Left renal pelvis (tissue), 4 donors: ENCODE results near the gene EFHC2. TPM values are rescaled to one million over a fixed set of nuclear protein-coding genes. Genes with fewer than 3 reads are reported as not detected.

Experiments
- DNase-seq, 4 donors: peaks; one replicate each; pipeline ENCODE4 v3.0.0-alpha.2; 2013; ENCODE audit warnings: low read depth in 4 of 4, low spot score in 3 of 4
- polyA plus RNA-seq, 4 donors: library from polyadenylated mRNA; unstranded; fragments of 120-200 nt; gene quantifications; one replicate each; pipeline ENCODE4 v1.2.1, GENCODE V29; 2013; ENCODE audit not compliant: insufficient read length in 4 of 4

EFHC2 gene, protein sequence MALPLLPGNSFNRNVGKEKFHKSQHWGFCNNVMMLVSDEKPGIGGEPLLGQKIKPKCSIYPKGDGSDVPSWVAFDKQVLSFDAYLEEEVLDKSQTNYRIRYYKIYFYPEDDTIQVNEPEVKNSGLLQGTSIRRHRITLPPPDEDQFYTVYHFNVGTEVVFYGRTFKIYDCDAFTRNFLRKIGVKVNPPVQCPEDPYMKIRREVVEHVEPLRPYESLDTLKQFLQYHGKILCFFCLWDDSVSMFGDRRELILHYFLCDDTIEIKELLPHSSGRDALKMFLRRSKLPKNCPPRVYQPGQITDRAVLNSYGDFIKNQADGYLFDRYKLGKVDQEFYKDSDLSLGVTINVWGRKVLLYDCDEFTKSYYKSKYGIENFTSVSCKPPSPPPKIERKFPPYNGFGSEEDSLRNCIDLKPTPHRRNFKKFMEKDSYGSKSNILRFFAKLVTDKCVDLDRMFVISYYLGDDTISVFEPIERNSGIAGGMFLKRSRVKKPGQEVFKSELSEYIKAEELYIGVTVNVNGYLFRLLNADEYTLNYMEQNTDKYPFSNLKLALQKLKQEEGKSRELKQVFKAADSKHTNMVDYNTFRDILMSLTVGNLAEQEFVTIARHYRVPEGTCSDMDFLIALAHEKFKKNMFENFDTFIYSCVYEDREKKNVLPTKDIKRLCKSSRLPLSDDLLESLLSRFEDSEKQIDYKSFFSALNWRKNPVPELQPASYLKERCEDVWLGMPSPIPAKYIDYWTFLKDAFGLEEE
- 10 to 100 TPM in 1 of 4 donors, 1 to 10 TPM in 2, under 1 TPM in 1; 0.68 to 10.1 (median 8.8) TPM for polyA plus RNA-seq

DNA sequence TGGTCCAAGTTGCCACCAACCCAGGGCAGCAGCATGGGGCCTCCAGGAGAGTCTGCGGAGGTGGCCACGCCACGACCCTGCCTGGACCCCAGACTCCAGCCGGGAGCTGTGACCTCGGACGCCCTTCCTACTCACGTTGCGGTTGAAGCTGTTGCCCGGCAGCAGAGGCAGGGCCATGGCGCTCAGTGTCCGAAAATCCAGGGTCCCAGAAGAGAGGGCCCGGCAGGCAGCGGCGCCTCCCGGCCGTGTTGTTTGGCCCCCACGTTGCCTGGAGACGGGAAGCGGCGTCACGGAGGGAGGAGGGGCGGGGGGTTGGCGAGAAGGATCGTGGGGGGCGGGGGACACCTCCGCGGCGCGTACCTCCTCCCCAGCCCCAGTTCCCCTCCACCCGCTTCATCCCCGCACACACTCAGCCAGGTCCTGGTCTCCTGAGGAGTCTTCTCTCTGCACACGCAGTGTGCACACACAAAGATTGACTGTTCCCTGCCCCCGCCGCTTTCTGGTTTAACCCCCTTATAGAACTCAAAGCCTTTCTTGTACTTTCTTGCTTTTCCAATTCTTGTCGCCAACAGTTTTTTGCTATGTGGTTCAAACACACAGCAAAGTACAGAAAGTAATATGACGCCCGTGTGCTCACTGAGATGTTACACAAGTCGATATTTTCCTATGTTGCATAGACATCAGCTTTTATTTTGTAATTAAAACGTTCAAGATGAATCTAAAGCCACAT, at the start of gene EFHC2:
Gene EFHC2 (minus strand): TSS at position 261 of the 730 bp plus-strand sequence. CDS start 84 bp downstream, at position 177.
- DNase-seq: no peak

DNA sequence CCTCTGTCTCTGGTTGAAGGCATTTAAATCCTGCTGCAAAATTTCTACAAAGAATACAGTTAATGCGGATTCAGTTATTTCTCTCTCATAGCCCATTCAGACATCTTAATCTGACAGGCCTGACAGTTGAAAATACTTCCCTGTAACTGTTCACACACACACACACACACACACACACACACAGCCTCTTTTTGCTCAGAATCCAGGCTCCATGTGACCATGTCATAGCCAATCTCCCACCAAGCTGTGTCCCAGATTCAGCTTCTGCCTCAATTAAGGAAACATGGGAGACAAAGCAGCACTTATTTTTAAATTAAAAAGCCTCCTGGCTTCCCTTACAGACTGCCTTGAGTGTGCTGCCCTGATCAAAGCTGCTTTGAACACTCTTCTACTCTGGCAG, 49.3 kb upstream of the EFHC2 start:
- DNase-seq: no peak

DNA sequence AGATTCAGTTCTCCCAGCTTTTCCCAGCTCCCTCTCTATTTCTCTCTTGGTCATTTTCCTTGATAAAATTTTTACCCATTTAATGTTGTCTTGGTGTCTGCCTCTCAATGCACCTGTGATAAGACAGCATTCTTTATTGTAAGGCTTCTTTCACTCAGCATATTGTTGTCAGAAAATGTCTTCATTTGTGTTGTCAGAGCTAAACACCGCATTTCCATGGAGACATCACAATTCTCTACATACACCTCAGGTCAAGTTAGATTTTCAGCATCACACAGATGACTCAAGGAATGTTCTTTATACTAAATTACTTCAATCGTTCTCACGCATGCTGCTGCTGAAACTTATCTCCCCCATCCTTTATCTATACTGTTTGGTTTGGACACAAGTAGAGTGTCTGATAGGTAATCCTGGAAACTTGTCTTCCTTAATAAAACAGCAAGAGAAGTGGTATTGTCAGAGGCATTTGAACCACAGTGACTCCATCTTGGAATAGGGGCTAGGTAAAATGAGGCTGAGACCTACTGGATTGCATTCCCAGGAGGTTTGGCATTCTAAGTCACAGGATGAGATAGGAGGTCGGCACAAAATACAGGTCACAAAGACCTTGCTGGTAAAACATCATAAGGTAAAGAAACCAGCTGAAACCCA, 41.3 kb upstream of the EFHC2 start:
- no peak for DNase-seq

DNA sequence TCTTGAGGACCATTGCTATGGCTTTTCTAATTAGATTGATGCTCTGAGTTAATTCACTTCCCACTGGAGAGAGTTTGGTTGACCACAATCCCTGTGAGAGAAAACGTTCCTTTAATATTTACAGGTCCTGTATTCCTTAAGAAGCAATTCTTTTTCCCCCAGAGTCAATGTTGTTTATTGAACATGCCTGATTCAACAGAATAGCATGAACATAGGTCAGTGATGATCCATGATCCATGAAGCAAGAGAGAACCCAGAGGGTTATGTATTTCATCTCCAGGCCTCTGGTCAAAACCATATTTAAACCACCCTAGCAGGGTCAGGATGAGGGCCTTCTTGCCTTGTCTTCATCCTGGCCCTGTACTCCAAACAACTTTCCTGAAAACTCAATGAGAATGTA, 39.4 kb upstream of the EFHC2 start:
- no peak for DNase-seq

DNA sequence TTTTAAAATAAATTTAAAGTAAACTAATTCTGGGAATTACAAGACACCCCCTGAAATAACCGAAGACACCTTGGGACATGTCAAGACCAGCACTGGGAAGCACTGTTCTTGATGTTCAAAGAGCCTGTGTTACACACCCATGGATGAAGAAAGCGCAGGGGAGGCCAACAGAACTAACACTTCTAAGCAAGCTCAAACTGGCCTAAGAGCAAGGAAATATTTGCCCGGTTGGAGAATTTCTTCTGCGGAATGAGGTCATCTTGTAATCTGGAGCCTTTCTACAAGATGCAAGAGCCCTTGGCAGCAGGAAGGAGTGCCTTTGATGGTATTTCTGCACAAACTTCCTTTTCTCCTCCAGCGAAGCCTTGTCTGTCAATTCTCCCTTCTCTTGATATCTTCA, 9.3 kb upstream of the EFHC2 start:
- no peak for DNase-seq

DNA sequence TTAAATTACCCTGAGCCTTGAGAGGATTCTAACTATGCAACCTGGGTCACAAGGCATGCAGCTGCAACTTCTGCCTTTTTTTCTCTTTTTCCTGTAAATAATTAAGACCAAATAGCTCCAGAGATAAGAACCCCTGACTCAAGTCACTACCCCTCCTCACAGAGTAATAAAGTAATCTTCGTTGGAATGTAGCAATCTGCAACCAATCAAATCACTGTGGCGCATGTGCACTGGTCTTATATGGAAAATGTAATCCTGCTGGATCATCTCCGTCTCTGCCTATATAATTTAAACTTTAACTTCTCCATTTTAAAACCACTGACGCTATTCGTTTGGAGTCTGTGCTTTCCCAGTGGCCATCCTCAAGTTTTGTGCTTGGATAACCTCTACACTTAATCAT, 6.1 kb upstream of the EFHC2 start:
- DNase-seq: peak in 1 of 4 donors; percentile 21

DNA sequence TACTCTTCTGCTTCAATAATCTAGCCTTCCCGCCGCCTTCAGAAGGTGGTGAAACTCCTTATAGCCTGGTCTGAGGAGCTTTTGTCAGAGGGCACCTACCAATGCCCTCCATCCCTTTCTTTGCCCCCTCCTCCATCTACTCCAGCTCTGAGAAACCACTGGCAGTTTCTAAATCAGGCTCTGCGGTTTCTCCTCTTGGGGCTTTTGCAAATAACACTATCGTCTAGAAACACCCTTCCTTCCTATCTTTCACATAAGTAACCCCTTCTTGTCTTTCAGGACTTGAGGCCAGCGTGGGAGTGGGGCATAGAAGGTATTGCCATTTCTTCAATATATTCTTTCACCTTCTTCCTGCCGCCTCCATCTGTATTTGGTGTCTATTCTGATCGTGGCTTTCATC, 1.2 kb upstream of the EFHC2 start:
- no peak for DNase-seq

DNA sequence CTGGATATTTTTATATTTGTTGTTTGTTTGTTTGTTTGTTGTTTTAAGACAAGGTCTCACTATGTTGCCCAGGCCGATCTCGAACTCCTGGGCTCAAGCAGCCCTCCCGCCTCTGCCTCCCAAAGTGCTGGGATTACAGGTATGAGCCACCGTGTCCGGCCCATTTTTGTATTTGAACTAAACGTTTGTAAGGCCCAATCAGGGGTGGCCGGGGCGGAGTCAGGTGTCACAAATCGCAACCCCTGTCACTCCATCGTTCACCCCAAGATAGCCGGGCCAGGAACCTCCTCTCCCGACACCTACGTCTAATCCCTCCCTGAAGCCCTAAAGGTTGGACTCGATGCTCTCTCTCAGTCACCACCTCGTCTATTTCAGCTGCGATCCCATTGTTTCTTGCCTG, 722 bp upstream of the EFHC2 start:
- no peak for DNase-seq

DNA sequence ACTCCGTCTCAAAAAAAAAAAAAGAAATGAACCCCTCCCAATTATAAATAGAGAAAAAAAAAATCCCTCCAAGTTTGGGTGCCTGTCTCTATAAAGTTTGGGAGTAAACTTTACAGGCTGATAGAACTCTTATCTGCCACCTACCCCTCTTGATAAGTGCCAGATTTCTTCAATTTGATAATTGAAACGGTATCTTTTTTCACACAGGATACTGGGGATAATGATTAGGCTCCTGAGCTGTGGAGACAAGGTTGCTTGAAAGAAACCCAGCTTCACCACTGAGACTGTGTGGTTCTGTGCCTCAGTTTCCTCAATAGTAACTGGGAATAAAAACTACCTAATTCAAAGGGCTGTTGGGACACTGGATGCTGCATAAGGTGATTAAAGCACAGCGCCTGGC, 606 bp downstream of the EFHC2 start:
- DNase-seq: no peak

DNA sequence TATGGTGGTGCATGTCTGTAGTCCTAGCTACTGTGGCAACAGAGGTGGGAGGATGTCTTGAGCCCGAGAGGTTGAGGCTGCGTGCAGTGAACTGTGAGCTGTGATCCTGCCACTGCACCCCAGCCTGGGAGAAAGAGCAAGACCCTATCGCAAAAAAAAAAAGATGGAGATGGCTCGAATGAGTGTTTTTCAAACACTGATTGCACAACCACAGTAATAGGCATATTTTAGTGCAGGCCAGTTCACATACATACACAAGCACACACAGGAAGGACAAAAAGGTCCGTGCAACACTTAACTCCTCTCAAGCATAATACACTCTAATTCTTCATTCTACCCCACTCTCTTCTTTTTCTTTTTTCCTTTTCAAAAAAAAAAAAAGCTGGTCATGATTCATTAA, 5.1 kb downstream of the EFHC2 start:
- no peak for DNase-seq

DNA sequence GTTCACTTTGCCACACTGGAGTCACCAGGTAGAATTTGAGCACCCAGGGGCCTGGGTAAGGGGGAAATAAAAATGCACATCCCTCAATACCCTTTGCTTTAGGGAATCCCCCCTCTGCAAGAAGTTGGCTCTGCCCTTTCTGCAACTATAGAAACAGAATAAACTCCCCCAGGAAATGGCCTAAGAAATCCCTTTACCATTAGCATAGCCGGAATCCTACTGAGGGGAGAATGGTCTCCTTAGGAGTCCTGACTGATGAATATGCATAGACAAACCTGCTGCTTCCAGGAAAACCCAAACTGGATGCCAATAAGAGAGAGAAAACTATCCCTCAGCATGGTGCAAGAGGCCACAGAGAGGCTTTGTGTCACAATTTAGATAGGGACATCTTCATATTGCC, 11.0 kb downstream of the EFHC2 start:
- DNase-seq: no peak

DNA sequence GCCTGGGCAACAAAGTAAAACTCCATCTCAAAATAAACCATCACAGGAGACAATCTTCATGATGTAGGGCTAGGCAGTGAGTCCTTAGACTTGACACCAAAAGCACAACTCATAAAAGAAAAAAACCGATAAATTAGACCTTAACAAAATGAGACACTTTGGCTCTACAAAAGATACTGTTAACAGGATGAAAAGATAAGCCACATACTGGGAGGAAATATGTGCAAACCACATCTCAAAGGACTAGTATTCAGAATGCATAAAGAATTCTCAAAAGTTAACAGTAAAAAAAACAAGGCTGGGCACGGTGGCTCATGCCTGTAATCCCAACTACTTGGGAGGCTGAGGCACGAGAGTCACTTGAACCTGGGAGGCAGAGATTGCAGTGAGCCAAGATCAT, 13.2 kb downstream of the EFHC2 start:
- DNase-seq: no peak

DNA sequence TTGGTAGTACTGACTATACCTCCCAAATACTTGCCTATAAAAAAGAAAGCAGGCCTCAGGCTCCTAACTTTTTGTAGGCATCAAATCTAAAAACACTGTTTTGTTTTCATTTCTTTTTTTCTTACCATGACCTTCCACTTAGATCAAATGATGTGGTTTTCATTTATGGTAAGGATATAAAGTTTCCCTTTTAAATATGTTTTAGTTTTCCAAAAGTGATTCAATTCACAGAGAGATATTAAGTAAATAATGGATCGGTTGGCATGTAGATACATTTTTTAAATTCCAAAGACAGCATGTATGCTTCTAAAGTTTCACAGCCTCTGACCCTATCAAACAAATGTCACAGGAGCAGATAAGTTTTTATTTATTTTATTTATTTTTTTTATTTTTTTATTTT, 23.9 kb downstream of the EFHC2 start:
- DNase-seq: no peak

DNA sequence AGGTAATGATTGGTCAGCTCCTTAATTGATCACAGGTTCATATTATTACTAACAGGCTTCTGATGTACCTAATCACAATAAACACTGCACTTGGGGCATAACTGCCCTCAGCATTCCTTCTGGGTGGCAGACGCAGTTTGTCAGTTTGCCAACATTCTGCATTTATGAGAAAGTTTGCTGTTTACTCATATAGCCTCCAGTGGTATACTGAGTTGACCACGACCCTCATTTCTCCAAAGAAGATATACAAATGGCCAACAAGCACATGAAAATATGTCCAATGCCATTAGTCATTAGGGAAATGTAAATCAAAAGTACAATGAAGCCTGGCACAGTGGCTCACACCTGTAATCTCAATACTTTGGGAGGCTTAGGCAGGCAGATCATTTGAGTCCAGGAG, 26.3 kb downstream of the EFHC2 start:
- no peak for DNase-seq

DNA sequence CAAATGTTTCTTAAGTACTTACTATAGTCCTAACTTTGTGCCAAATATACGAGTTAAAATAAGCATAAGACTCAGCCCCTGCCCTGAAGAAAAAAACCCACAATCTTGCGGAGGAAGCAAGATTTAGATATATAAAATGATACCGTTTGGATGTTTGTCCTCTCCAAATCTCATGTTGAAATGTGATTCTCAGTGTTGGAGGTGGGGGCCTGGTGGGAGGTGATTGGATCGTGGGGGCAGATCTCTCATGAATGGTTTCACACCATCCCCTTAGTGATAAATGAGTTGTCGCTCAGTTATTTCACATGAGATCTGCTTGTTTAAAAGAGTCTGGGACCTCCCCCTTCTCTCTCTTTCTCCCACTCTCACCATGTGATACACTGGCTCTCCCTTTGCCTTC, 28.7 kb downstream of the EFHC2 start:
- DNase-seq: no peak

DNA sequence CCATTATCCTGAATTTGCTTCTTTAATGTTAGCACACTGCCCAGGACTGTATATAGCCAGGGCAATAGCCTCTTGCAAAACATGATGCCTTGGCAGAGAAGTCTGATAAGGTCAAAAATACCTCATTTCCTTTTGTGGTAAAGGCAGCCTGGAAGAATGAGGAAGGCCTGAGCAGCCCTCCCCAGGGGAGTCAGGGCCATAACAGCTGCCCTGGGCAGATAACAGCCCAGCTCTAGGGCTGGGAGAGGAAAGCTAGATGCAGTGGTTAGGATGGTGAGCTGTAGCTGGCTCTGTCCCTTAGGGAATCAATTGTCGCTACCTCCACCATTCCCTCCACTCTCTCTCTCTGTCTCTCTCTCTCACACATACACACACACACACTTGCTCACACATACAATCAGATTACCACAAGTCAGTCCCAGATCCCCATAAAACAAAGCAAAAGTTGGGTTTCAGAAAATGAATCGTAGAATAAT, 29.2 kb downstream of the EFHC2 start:
- DNase-seq: no peak

DNA sequence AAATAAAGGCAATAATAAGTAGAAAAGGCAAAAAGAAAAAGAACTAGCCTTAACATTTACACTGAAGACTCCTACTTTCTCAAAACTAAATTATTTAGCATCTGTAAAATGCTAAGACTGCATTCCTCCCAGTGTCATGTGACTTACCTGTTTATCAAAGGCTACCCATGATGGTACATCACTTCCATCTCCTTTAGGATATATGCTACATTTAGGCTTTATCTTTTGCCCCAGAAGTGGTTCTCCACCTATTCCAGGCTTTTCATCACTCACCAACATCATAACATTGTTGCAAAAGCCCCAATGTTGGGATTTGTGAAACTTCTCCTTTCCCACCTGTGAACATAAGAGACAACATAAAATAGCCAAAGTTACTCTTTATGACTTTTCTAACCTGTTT, 31.1 kb downstream of the EFHC2 start:
- DNase-seq: no peak

DNA sequence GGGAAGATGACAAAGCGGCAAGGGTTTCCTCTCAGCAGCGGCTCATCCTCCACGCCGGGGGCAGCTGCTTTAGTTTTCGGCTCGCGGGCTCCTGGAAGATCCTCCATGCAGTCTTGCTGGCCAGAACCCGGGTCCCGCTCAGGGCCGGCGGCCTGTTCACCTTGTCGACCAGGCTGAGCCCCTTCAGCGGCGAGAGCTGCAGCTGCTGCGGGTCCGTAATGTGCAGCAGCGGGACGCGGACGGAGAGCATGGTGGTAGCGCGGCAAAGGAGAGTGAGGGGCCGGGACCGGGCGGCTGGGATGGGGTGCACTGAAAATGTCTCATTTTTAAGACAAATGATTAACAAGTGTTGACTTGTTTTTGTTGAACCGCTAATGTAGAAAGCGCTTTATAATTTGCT, 33.2 kb downstream of the EFHC2 start:
- DNase-seq: no peak

DNA sequence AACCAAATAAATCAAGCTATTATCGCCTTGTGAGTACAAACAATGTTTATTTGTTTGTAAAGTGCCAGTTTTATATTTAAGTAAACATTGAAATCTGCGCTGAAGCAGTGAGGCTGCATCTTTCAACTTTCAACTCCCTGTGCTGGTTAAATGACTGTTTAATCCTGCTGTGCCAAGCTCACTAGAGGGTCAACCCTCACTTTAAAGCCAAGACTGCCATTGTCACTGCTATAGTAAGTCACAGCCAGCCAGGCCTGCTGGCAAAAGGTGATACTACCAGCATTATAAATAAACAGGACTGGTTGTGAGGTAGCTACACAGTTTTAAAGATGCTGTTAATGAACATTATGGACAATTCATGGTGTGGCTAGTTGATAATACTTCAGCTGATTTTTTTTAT, 34.6 kb downstream of the EFHC2 start:
- DNase-seq: no peak

DNA sequence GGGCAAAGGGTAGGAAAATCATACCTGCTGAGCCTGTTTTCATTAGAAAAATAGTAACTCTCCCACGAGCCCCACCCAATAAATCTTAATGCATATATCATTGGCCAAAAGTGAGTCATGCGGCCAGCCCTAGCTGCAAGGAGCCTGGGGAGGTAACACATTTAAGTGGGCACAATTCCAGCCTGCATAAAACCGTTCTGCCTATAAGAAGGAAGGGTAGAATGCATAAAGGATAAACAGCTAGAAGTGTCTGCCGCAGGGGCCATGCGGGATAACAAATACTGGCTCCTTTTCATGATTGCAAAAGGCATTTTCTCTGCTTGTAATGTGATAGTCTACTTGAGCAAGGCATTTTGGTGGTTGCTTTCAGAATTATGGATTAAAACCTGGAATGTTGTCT, 37.1 kb downstream of the EFHC2 start:
- no peak for DNase-seq

DNA sequence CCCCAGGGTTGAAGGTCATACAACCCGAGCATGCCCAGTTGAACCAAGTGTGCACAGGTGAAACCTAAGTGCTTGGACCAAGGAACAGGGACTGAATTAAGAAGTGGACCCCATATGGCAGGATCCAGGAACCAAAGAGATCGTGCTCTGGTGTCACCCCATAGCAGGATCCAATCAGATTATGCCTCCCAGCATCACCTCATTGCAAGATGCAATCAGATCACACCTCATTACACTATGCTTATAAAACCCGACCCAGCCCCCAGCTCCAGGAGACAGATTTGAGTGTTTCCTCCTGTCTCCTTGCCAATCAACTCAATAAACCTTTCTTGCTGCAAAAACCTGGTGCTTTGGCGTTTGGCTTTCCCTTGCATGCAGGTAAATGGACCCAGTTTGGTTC, 37.6 kb downstream of the EFHC2 start:
- DNase-seq: no peak
